ENCODE measurements around the gene USP34. TPM values are rescaled to one million over a fixed set of nuclear protein-coding genes. Genes with fewer than 3 reads are reported as not detected.
"Not testable (repeated sequence)": the region's sequence is repeated elsewhere in the genome, so short reads cannot be mapped to it uniquely, and the experiment has no call there.

The USP34 gene
- total and polyA plus RNA-seq, 2 donors from 2014 or later = 37.2 to 112 TPM

- Histone ChIP-seq H3K9me3 (ENCODE audit: control insufficient read depth in 2 of 3, insufficient read depth in 1 of 3, low read length in 3 of 3) (no peaks in the 10 kb centered on the region), H3K4me1 (ENCODE audit: control insufficient read depth in 2 of 3, insufficient read depth in 2 of 3, low read depth in 1 of 3, low read length in 3 of 3) (peaks cover 0 to 8% (median 3%) of the 10 kb centered on the region in 3 donors), H3K27ac (ENCODE audit: low read depth in 2 of 2, low read length in 2 of 2) (no peak overlapping the region), H3K9ac (ENCODE audit: low read length in 3 of 3) (no peak overlapping the region), H3K27me3 (ENCODE audit: control insufficient read depth, insufficient read depth, low read length) (no peaks in the 10 kb centered on the region), H3K4me3 (ENCODE audit: low read length in 3 of 3) (no peak overlapping the region), H3K36me3 (ENCODE audit: control insufficient read depth in 2 of 3, insufficient read depth in 3 of 3, low read length in 3 of 3) (no peaks in the 10 kb centered on the region)
- intact Hi-C loops (cut with DNase I) = no loop called here
- no peak for TF ChIP-seq CTCF (IDR thresholded peaks at IDR 0.05; ENCODE audit: borderline replicate concordance, extremely low read depth, insufficient read depth)
- FAIRE-seq (no peak), DNase-seq (no peak)
These were observed 10.7 kb downstream of the USP34 start for GRCh38 chr2:61460163-61460562.

GRCh38 chr2:61456746-61457420, 14.0 kb downstream of the USP34 start:
- H3K4me3 ChIP-seq (ENCODE audit: low read length in 3 of 3) = no peak overlapping the region
- intact Hi-C loops (cut with DNase I) = no loop called here
- H3K27me3 ChIP-seq (ENCODE audit: control insufficient read depth, insufficient read depth, low read length) = no peaks in the 10 kb centered on the region
- peaks cover 0 to 8% (median 3%) of the 10 kb centered on the region in 3 donors for H3K4me1 ChIP-seq (ENCODE audit: control insufficient read depth in 2 of 3, insufficient read depth in 2 of 3, low read depth in 1 of 3, low read length in 3 of 3)
- no peaks in the 10 kb centered on the region for H3K9me3 ChIP-seq (ENCODE audit: control insufficient read depth in 2 of 3, insufficient read depth in 1 of 3, low read length in 3 of 3)
- FAIRE-seq (no peak), DNase-seq (no peak)
- H3K27ac ChIP-seq (ENCODE audit: low read depth in 2 of 2, low read length in 2 of 2) = no peak overlapping the region
- no peak overlapping the region for H3K9ac ChIP-seq (ENCODE audit: low read length in 3 of 3)
- H3K36me3 ChIP-seq (ENCODE audit: control insufficient read depth in 2 of 3, insufficient read depth in 3 of 3, low read length in 3 of 3) = no peaks in the 10 kb centered on the region
- TF ChIP-seq CTCF (IDR thresholded peaks at IDR 0.05; ENCODE audit: borderline replicate concordance, extremely low read depth, insufficient read depth) = no peak

GRCh38 chr2:61456070-61456745, 14.7 kb downstream of the USP34 start:
- FAIRE-seq (no peak), DNase-seq (no peak)
- intact Hi-C loops (cut with DNase I) = no loop called here
- peaks cover 0 to 8% (median 3%) of the 10 kb centered on the region in 3 donors for H3K4me1 ChIP-seq (ENCODE audit: control insufficient read depth in 2 of 3, insufficient read depth in 2 of 3, low read depth in 1 of 3, low read length in 3 of 3)
- H3K27ac ChIP-seq (ENCODE audit: low read depth in 2 of 2, low read length in 2 of 2) = no peak overlapping the region
- no peak for TF ChIP-seq CTCF (IDR thresholded peaks at IDR 0.05; ENCODE audit: borderline replicate concordance, extremely low read depth, insufficient read depth)
- H3K4me3 ChIP-seq (ENCODE audit: low read length in 3 of 3) = no peak overlapping the region
- no peaks in the 10 kb centered on the region for H3K9me3 ChIP-seq (ENCODE audit: control insufficient read depth in 2 of 3, insufficient read depth in 1 of 3, low read length in 3 of 3)
- H3K36me3 ChIP-seq (ENCODE audit: control insufficient read depth in 2 of 3, insufficient read depth in 3 of 3, low read length in 3 of 3) = no peaks in the 10 kb centered on the region
- no peak overlapping the region for H3K9ac ChIP-seq (ENCODE audit: low read length in 3 of 3)
- H3K27me3 ChIP-seq (ENCODE audit: control insufficient read depth, insufficient read depth, low read length) = no peaks in the 10 kb centered on the region

- H3K4me3 ChIP-seq (ENCODE audit: low read length in 3 of 3); H3K27me3 ChIP-seq (ENCODE audit: control insufficient read depth, insufficient read depth, low read length); H3K9ac ChIP-seq (ENCODE audit: low read length in 3 of 3); H3K9me3 ChIP-seq (ENCODE audit: control insufficient read depth in 2 of 3, insufficient read depth in 1 of 3, low read length in 3 of 3); H3K4me1 ChIP-seq (ENCODE audit: control insufficient read depth in 2 of 3, insufficient read depth in 2 of 3, low read depth in 1 of 3, low read length in 3 of 3); intact Hi-C loops (cut with DNase I); FAIRE-seq; DNase-seq; H3K27ac ChIP-seq (ENCODE audit: low read depth in 2 of 2, low read length in 2 of 2); H3K36me3 ChIP-seq (ENCODE audit: control insufficient read depth in 2 of 3, insufficient read depth in 3 of 3, low read length in 3 of 3): not testable (repeated sequence)
These were observed 15.9 kb downstream of the USP34 start for GRCh38 chr2:61454972-61455371.

All from kidney (tissue), 14 donors.